HUDEP-2 (cell line): ENCODE measurements around the gene TADA2B.

Experiments
- DNase-seq, 76 experiments: peaks; one replicate each; lab custom pipeline; 2025; ENCODE audit not compliant: unreplicated experiment in 76 of 76; lab: John Stamatoyannopoulos, UW

Gene TADA2B

GRCh38 chr4:7103607-7104365, 60.6 kb downstream of the TADA2B start:
- DNase-seq: no peak

GRCh38 chr4:7104366-7105031, 61.3 kb downstream of the TADA2B start:
- no peak for DNase-seq

GRCh38 chr4:7105276-7105675, 62.1 kb downstream of the TADA2B start:
- DNase-seq: no peak

- DNase-seq: no peak
Measured at GRCh38 chr4:7107166-7107905, 64.2 kb downstream of the TADA2B start.
